Left ventricle myocardium inferior (tissue), 1 donor: ENCODE measurements around the gene CGRRF1. TPM values are rescaled to one million over a fixed set of nuclear protein-coding genes. Genes with fewer than 3 reads are reported as not detected.
A peak's percentile ranks its signal among the peaks of the same experiment; 100 is the strongest.

Experiments
- DNase-seq: peaks from one replicate; pipeline ENCODE4 v3.0.0-alpha.2; 2020
- H3K27ac ChIP-seq: fragments of 200-600 bp; replicated peaks from 2 replicates; pipeline ENCODE4 v1.8.0; 2021
- H3K27me3 ChIP-seq: fragments of 200-600 bp; 2 replicates; pipeline ENCODE4 v1.8.0; 2021; ENCODE audit warnings: low read depth
- H3K36me3 ChIP-seq: fragments of 200-600 bp; 2 replicates; pipeline ENCODE4 v1.8.0; 2021
- H3K4me1 ChIP-seq: fragments of 200-600 bp; 2 replicates; pipeline ENCODE4 v1.8.0; 2021
- H3K4me3 ChIP-seq: fragments of 200-600 bp; 2 replicates; pipeline ENCODE4 v1.8.0; 2021; ENCODE audit warnings: mild to moderate bottlenecking, moderate library complexity
- H3K9me3 ChIP-seq: fragments of 200-600 bp; replicated peaks from 2 replicates; pipeline ENCODE4 v1.8.0; 2021
- intact Hi-C: fragments of 100-400 bp; cut with micrococcal nuclease; formaldehyde crosslinking; loops from one replicate; pipeline ENCODE4 v1.11.0; 2022
- total RNA-seq: library from RNA; stranded (reverse); fragmentation: NEBNext Ultra II Directional; extraction: Animal tissue kit (Norgen Biotek cat#: 25700); gene quantifications from one replicate; pipeline ENCODE4 v1.2.1, GENCODE V29; 2021
- TF ChIP-seq, protein P1 (sequence below): fragments of 200-600 bp; IDR thresholded peaks from 2 replicates; pipeline ENCODE4 v1.8.0; 2021; ENCODE audit warnings: antibody characterized with exemption, mild to moderate bottlenecking, borderline replicate concordance
- donor health status: DM: no; HTN: yes; CAD: no; lungs with severe emphysema.

The CGRRF1 gene
- total RNA-seq, 1 donor from 2014 or later = 21.3 TPM

DNA sequence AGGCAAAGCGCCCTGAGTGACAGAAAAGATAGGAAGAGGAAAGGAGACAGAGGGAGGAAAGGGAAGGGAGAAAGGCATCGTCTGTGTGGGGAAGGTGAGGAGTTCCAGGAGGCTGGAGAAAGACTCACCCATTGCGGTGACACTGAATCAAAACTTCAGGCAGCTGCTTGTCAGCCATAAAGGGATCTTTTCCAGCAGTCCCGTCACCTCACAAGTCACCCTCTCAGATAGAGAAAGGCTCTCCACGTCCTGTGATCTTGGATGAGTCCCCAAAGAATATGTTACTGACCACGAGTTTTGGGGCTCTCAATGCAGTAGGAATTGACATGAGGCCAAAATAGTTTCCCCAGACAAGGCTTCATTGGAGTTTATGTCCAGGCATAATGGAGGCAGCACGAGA is 11.1 kb upstream of the CGRRF1 start:
- intact Hi-C loops = no loop called here
- Histone ChIP-seq H3K27me3 (no peaks in the 10 kb centered on the region), H3K36me3 (no peaks in the 10 kb centered on the region), H3K4me1 (peaks cover 7% of the 10 kb centered on the region), H3K27ac (peak overlapping the region; percentile 80), H3K4me3 (peak overlapping the region; percentile 49), H3K9me3 (no peaks in the 10 kb centered on the region)
- no peak for DNase-seq
- TF ChIP-seq, protein P1, sequence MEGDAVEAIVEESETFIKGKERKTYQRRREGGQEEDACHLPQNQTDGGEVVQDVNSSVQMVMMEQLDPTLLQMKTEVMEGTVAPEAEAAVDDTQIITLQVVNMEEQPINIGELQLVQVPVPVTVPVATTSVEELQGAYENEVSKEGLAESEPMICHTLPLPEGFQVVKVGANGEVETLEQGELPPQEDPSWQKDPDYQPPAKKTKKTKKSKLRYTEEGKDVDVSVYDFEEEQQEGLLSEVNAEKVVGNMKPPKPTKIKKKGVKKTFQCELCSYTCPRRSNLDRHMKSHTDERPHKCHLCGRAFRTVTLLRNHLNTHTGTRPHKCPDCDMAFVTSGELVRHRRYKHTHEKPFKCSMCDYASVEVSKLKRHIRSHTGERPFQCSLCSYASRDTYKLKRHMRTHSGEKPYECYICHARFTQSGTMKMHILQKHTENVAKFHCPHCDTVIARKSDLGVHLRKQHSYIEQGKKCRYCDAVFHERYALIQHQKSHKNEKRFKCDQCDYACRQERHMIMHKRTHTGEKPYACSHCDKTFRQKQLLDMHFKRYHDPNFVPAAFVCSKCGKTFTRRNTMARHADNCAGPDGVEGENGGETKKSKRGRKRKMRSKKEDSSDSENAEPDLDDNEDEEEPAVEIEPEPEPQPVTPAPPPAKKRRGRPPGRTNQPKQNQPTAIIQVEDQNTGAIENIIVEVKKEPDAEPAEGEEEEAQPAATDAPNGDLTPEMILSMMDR = no peak

DNA sequence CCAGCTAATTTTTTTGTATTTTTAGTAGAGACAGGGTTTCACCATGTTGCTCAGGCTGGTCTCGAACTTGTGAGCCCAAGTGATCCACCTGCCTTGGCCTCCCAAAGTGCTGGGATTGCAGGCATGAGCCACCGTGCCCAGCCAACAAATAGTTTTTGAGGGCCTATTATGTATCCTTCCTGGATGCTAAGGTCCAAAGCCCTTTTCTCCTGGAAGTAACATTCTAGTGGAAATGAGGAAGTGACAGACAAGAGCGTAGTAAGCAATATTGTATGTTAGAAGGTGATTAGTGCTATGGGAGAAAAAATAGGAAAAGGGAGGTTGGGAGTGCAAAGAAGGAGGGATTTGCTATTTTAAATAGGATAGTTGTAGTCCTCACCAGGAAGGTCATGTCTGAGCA is 9.0 kb upstream of the CGRRF1 start:
- Histone ChIP-seq H3K27ac (no peak overlapping the region), H3K36me3 (no peaks in the 10 kb centered on the region), H3K9me3 (no peaks in the 10 kb centered on the region), H3K27me3 (no peaks in the 10 kb centered on the region), H3K4me1 (peaks cover 7% of the 10 kb centered on the region), H3K4me3 (no peak overlapping the region)
- no peak for DNase-seq
- TF ChIP-seq, protein P1 = no peak
- intact Hi-C loops = no loop called here

DNA sequence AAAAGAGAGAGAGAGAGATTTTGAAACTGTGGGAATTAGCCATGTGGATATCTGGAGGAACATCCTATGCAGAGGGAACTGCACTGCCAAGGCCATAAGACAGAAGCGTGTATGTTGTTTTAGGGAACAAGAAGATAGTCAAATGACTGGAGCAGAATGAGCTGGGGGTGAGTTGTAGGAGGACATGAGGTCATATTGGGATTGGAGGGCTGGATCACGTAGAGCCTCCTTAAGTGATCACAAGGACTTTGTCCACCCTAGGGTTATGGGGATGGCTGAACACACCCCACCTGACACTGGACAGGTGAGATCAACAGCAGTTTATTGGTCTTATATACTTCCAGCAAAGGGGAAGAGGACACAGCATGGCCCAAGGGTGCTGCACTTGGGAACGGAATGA is 8.2 kb upstream of the CGRRF1 start:
- intact Hi-C loops = no loop called here
- Histone ChIP-seq H3K36me3 (no peaks in the 10 kb centered on the region), H3K27me3 (no peaks in the 10 kb centered on the region), H3K4me1 (peaks cover 7% of the 10 kb centered on the region), H3K9me3 (no peaks in the 10 kb centered on the region), H3K27ac (no peak overlapping the region), H3K4me3 (no peak overlapping the region)
- DNase-seq = no peak
- TF ChIP-seq, protein P1 = no peak

DNA sequence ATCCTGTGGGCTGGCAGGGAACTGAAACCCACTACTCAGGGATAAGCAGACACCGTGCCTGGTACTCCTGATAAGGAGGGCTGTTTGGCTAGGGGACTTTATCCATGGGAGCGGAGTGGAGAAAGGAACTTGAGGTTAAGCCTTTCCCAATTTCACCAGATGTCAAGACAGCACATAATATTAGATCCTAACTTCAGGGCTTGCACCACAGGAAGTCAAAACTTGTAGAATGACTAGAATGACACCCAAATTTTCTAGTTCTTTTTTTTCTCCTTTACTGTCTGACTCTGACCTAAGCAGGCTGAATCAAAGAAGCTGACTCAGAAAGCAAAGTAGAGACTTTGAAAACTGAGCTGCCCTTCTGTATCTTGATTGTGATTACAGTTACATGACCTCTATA is 7.1 kb upstream of the CGRRF1 start:
- intact Hi-C loops = no loop called here

DNA sequence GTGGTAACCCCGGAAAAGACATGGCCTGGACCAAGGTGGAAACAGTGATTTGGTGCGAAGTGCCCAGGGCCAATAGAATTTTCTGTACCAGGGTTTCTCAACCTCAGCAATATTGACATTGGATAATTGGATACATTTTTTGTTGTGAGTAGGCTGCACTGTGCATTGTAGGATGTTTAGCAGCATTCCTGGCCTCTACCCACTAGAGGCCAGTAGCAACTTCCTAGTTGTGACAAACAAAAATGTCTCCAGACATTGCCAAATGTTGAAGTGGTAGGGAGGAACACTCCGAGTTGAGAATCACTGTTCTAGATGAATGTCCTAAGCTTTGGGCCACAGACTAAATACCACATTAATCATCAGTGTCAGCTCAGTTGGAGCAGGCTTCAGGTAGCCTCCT is 6.2 kb upstream of the CGRRF1 start:
- H3K27ac ChIP-seq = no peak overlapping the region
- TF ChIP-seq, protein P1 = peak; percentile 26
- intact Hi-C loops = no loop called here
- no peaks in the 10 kb centered on the region for H3K27me3 ChIP-seq
- no peak overlapping the region for H3K4me3 ChIP-seq
- no peaks in the 10 kb centered on the region for H3K36me3 ChIP-seq
- no peak for DNase-seq
- no peaks in the 10 kb centered on the region for H3K4me1 ChIP-seq
- H3K9me3 ChIP-seq = no peaks in the 10 kb centered on the region

More for the DNA sequence above, 7.1 kb upstream of the CGRRF1 start:
- TF ChIP-seq, protein P1 = no peak
- no peaks in the 10 kb centered on the region for H3K9me3 ChIP-seq
- no peak for DNase-seq
- no peak overlapping the region for H3K4me3 ChIP-seq
- no peaks in the 10 kb centered on the region for H3K27me3 ChIP-seq
- H3K27ac ChIP-seq = no peak overlapping the region
- H3K36me3 ChIP-seq = no peaks in the 10 kb centered on the region
- H3K4me1 ChIP-seq = peaks cover 7% of the 10 kb centered on the region

DNA sequence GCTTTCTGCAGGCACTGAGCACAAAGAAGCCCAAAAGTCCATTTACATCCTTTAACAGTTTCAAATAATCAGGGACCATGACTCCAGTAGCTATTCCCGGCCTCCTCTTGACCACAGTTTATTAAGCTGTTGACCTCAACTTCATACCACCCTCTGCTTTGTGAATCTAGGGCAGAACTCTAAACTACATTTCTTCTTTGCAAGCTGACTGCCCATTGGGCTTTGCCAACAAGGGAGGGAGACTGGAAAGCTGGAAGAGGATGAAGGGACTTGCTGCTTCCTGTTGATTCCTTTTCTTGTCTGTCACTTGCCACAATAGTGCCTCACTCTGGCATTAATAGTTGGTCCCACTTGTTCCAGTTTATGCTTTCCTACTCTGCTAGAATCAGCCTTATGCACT is 2.7 kb downstream of the CGRRF1 start:
- TF ChIP-seq, protein P1 = no peak
- Histone ChIP-seq H3K4me3 (no peak overlapping the region), H3K27ac (peak overlapping the region; percentile 7), H3K27me3 (no peaks in the 10 kb centered on the region), H3K9me3 (peaks cover 16% of the 10 kb centered on the region), H3K36me3 (peaks cover 19% of the 10 kb centered on the region), H3K4me1 (peaks cover 47% of the 10 kb centered on the region)
- no peak for DNase-seq
- intact Hi-C loops = no loop called here
